Mesenchymal stem cell (in vitro differentiated cells and primary cell): ENCODE measurements around the gene HOXA7.

Source experiments
- DNase-seq: peaks from one replicate; pipeline ENCODE4 v3.0.0-alpha.2; 2013
- H2AFZ ChIP-seq: one replicate; pipeline ENCODE4 v1.6.1; 2013; ENCODE audit warnings: low read depth, mild to moderate bottlenecking, control low read depth, inconsistent platforms, low read length, moderate library complexity
- H2AK5ac ChIP-seq: 2 replicates; pipeline ENCODE4 v1.6.1; 2013; ENCODE audit warnings: low read length, moderate library complexity, mild to moderate bottlenecking, inconsistent platforms; ENCODE audit not compliant: severe bottlenecking
- H2BK120ac ChIP-seq: one replicate; pipeline ENCODE4 v1.6.1; 2013; ENCODE audit warnings: low read depth, mild to moderate bottlenecking, inconsistent platforms, low read length, moderate library complexity
- H2BK12ac ChIP-seq, 2 experiments: one replicate each; pipeline ENCODE4 v1.6.1; 2013; ENCODE audit warnings: inconsistent platforms in 2 of 2, low read length in 2 of 2, mild to moderate bottlenecking in 2 of 2, moderate library complexity in 2 of 2, control low read depth in 1 of 2
- H2BK15ac ChIP-seq: one replicate; pipeline ENCODE4 v1.6.1; 2013; ENCODE audit warnings: mild to moderate bottlenecking, low read depth, inconsistent platforms; ENCODE audit not compliant: poor library complexity, severe bottlenecking
- H2BK5ac ChIP-seq: 2 replicates; pipeline ENCODE4 v1.6.1; 2013; ENCODE audit warnings: low read depth, mild to moderate bottlenecking, low read length, control low read depth, inconsistent platforms; ENCODE audit not compliant: poor library complexity, severe bottlenecking
- H3K14ac ChIP-seq, 2 experiments: one replicate each; pipeline ENCODE4 v1.6.1; 2013; ENCODE audit warnings: inconsistent platforms in 2 of 2, low read length in 2 of 2, control low read depth in 1 of 2, mild to moderate bottlenecking in 1 of 2, moderate library complexity in 1 of 2
- H3K18ac ChIP-seq, 2 experiments: one replicate each; pipeline ENCODE4 v1.6.1; 2013; ENCODE audit warnings: inconsistent platforms in 2 of 2, low read length in 2 of 2, control low read depth in 1 of 2, low read depth in 1 of 2, mild to moderate bottlenecking in 1 of 2
- H3K23ac ChIP-seq, 2 experiments: one replicate each; pipeline ENCODE4 v1.6.1; 2013; ENCODE audit warnings: inconsistent platforms in 2 of 2, low read length in 2 of 2, mild to moderate bottlenecking in 2 of 2, moderate library complexity in 2 of 2, control low read depth in 1 of 2
- H3K27ac ChIP-seq: 2 replicates; pipeline ENCODE4 v1.5.1; 2013; ENCODE audit warnings: mild to moderate bottlenecking, moderate library complexity, low read length, control low read depth, inconsistent platforms; ENCODE audit not compliant: poor library complexity, severe bottlenecking
- H3K27me3 ChIP-seq, 2 experiments: 2 replicates each; pipeline versions ENCODE4 v1.6.1 to v1.7.0; 2013; ENCODE audit warnings: low read length in 2 of 2, mild to moderate bottlenecking in 2 of 2, moderate library complexity in 2 of 2, control low read depth in 1 of 2, inconsistent platforms in 1 of 2; ENCODE audit not compliant: control insufficient read depth in 1 of 2, insufficient read depth in 1 of 2
- H3K36me3 ChIP-seq, 2 experiments: 2 replicates each; pipeline versions ENCODE4 v1.6.1 to v1.7.0; 2013; ENCODE audit warnings: low read length in 2 of 2, control low read depth in 1 of 2, inconsistent platforms in 1 of 2, low read depth in 1 of 2, mild to moderate bottlenecking in 1 of 2; ENCODE audit not compliant: insufficient read depth in 2 of 2, control insufficient read depth in 1 of 2
- H3K4ac ChIP-seq, 2 experiments: one replicate each; pipeline ENCODE4 v1.6.1; 2013; ENCODE audit warnings: inconsistent platforms in 2 of 2, low read length in 2 of 2, mild to moderate bottlenecking in 2 of 2, moderate library complexity in 2 of 2, control low read depth in 1 of 2, low read depth in 1 of 2
- H3K4me1 ChIP-seq: 2 replicates; pipeline ENCODE4 v1.6.1; 2013; ENCODE audit warnings: low read depth, low read length, control low read depth; ENCODE audit not compliant: control insufficient read depth, insufficient read depth
- H3K4me2 ChIP-seq: 2 replicates; pipeline ENCODE4 v1.6.1; 2013; ENCODE audit warnings: low read length, mild to moderate bottlenecking, inconsistent platforms; ENCODE audit not compliant: poor library complexity, severe bottlenecking
- H3K4me3 ChIP-seq, 2 experiments: 2 replicates each; pipeline versions ENCODE4 v1.5.1 to v1.7.0; 2013; ENCODE audit warnings: low read length in 2 of 2, mild to moderate bottlenecking in 2 of 2, control low read depth in 1 of 2, low read depth in 1 of 2; ENCODE audit not compliant: insufficient read depth in 1 of 2
- H3K79me1 ChIP-seq: replicated peaks from 2 replicates; pipeline ENCODE4 v1.6.1; 2013; ENCODE audit warnings: mild to moderate bottlenecking, control low read depth, low read length, inconsistent platforms; ENCODE audit not compliant: poor library complexity, severe bottlenecking
- H3K9ac ChIP-seq: 2 replicates; pipeline ENCODE4 v1.7.0; 2013; ENCODE audit warnings: mild to moderate bottlenecking, low read length, moderate library complexity
- H3K9me3 ChIP-seq: 2 replicates; pipeline ENCODE4 v1.7.0; 2013; ENCODE audit warnings: mild to moderate bottlenecking, low read length; ENCODE audit not compliant: control insufficient read depth
- H4K8ac ChIP-seq: one replicate; pipeline ENCODE4 v1.6.1; 2013; ENCODE audit warnings: inconsistent platforms, mild to moderate bottlenecking, low read length, moderate library complexity
- H4K91ac ChIP-seq: one replicate; pipeline ENCODE4 v1.6.1; 2013; ENCODE audit warnings: mild to moderate bottlenecking, low read length, inconsistent platforms
- WGBS: methylation state at CpG from one replicate; pipeline ENCODE4 v1.1.7; 2013; ENCODE audit warnings: mixed read lengths; 5-methylcytosine and 5-hydroxymethylcytosine counted together

The HOXA7 gene

GRCh38 chr7:27198138-27198841, 41.8 kb upstream of the HOXA7 start:
- Histone ChIP-seq H2AFZ (no peak overlapping the region), H3K27ac (no peak overlapping the region), H4K91ac (no peak overlapping the region), H3K27me3 (peaks cover 75 to 85% of the 10 kb centered on the region in 2 experiments), H4K8ac (no peak overlapping the region), H2BK15ac (no peak overlapping the region), H2BK12ac (no peak overlapping the region), H3K14ac (no peak overlapping the region), H2BK120ac (no peak overlapping the region), H3K18ac (no peak overlapping the region), H2BK5ac (no peak overlapping the region), H2AK5ac (no peak overlapping the region), H3K9me3 (no peaks in the 10 kb centered on the region), H3K4me3 (no peak overlapping the region), H3K9ac (no peak overlapping the region), H3K36me3 (no peaks in the 10 kb centered on the region), H3K79me1 (no peaks in the 10 kb centered on the region), H3K23ac (no peak overlapping the region), H3K4me2 (no peak overlapping the region), H3K4me1 (peaks cover 25% of the 10 kb centered on the region), H3K4ac (no peak overlapping the region)
- 22% methylated on average over 27 of the region's 29 CpGs for WGBS
- no peak for DNase-seq

DNA sequence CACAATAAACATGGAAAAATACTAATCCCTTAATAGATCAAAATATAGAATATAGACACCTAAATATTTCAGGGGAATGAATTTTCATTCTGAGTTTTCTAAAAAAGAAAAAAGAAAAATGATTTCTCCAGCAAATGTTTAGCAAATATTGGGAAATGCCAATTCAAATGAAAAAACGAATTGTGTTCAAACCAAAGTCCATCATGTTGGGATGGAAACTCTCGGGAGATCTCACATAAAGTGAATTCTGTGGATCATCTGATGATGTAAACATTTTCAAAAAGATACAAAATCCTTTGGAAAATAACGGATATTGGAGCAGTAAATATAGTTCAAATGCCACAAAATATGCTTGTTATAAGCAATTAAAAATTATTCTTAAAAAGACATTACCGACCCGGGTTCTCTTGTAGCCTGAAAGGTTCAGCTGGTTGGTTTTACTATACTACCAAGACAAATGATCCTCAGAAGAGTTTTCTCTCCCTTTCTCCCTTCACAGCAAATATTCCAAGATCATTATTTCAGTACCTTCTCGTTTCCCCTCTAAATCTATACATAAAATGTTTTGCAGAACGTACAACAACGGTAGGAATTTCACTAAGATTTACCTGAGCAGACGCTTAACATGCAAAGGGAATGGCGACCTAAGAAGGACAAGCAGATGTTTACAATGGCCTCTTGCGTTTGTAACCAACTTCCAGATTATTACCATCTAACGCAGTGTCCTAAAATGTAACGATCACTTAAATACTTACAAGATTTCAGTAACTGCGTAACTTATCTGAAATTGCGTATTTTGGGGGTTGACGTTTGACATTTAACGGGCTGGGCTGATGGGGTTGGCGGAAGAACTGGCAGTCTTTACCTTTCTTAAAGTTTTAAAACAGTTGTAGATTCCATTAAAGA, 40.9 kb upstream of the HOXA7 start:
- no peaks in the 10 kb centered on the region for H3K79me1 ChIP-seq
- no peak overlapping the region for H4K8ac ChIP-seq
- H3K4me1 ChIP-seq, result peaks cover 31% of the 10 kb centered on the region
- H2AK5ac ChIP-seq, result no peak overlapping the region
- no peak overlapping the region for H2BK120ac ChIP-seq
- no peak overlapping the region for H2BK12ac ChIP-seq
- H2AFZ ChIP-seq, result no peak overlapping the region
- no peaks in the 10 kb centered on the region for H3K9me3 ChIP-seq
- DNase-seq, result no peak
- H3K4ac ChIP-seq, result no peak overlapping the region
- no peak overlapping the region for H3K18ac ChIP-seq
- H3K27me3 ChIP-seq, result peaks cover 69 to 80% of the 10 kb centered on the region in 2 experiments
- H3K14ac ChIP-seq, result no peak overlapping the region
- H2BK5ac ChIP-seq, result no peak overlapping the region
- no peak overlapping the region for H3K4me2 ChIP-seq
- H3K36me3 ChIP-seq, result no peaks in the 10 kb centered on the region
- no peak overlapping the region for H3K23ac ChIP-seq
- WGBS, result 44% methylated on average over 15 of the region's 18 CpGs
- H3K4me3 ChIP-seq, result no peak overlapping the region
- no peak overlapping the region for H4K91ac ChIP-seq
- H3K9ac ChIP-seq, result no peak overlapping the region
- no peak overlapping the region for H2BK15ac ChIP-seq
- H3K27ac ChIP-seq, result no peak overlapping the region

GRCh38 chr7:27196287-27196767, 39.9 kb upstream of the HOXA7 start:
- H4K91ac ChIP-seq, result no peak overlapping the region
- H3K9ac ChIP-seq, result no peak overlapping the region
- no peak overlapping the region for H3K23ac ChIP-seq
- H3K4me2 ChIP-seq, result no peak overlapping the region
- peak; percentile 71 for DNase-seq
- no peak overlapping the region for H2AK5ac ChIP-seq
- no peak overlapping the region for H2BK15ac ChIP-seq
- H2BK120ac ChIP-seq, result no peak overlapping the region
- no peak overlapping the region for H2AFZ ChIP-seq
- no peak overlapping the region for H2BK5ac ChIP-seq
- WGBS, result under 1% methylated on average over 6 of the region's 6 CpGs
- H3K4me1 ChIP-seq, result peaks cover 33% of the 10 kb centered on the region
- H4K8ac ChIP-seq, result no peak overlapping the region
- H3K4me3 ChIP-seq, result no peak overlapping the region
- no peak overlapping the region for H3K18ac ChIP-seq
- H3K4ac ChIP-seq, result no peak overlapping the region
- H2BK12ac ChIP-seq, result no peak overlapping the region
- H3K79me1 ChIP-seq, result no peaks in the 10 kb centered on the region
- H3K36me3 ChIP-seq, result peaks cover 0 to 3% of the 10 kb centered on the region in 2 experiments
- H3K27ac ChIP-seq, result no peak overlapping the region
- H3K14ac ChIP-seq, result no peak overlapping the region
- H3K27me3 ChIP-seq, result peaks cover 69 to 78% of the 10 kb centered on the region in 2 experiments
- H3K9me3 ChIP-seq, result no peaks in the 10 kb centered on the region
